ENCODE data around the gene SNX15.

GRCh38 chr11:65078786-65079342, 51.6 kb downstream of the SNX15 start:
- TF ChIP-seq EZH2phosphoT487 (IDR thresholded peaks at IDR 0.05; ENCODE audit: borderline replicate concordance, low read length), result no peak
- TF ChIP-seq, protein P1, sequence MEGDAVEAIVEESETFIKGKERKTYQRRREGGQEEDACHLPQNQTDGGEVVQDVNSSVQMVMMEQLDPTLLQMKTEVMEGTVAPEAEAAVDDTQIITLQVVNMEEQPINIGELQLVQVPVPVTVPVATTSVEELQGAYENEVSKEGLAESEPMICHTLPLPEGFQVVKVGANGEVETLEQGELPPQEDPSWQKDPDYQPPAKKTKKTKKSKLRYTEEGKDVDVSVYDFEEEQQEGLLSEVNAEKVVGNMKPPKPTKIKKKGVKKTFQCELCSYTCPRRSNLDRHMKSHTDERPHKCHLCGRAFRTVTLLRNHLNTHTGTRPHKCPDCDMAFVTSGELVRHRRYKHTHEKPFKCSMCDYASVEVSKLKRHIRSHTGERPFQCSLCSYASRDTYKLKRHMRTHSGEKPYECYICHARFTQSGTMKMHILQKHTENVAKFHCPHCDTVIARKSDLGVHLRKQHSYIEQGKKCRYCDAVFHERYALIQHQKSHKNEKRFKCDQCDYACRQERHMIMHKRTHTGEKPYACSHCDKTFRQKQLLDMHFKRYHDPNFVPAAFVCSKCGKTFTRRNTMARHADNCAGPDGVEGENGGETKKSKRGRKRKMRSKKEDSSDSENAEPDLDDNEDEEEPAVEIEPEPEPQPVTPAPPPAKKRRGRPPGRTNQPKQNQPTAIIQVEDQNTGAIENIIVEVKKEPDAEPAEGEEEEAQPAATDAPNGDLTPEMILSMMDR (IDR thresholded peaks at IDR 0.05; ENCODE audit: low read depth, low read length, poor library complexity, severe bottlenecking), result no peak
